Fibroblast of skin of abdomen (primary cell): ENCODE data around the gene HYDIN.

Experiments
- DNase-seq: peaks from one replicate; pipeline ENCODE4 v3.0.0-alpha.2; 2013

Gene HYDIN

DNA sequence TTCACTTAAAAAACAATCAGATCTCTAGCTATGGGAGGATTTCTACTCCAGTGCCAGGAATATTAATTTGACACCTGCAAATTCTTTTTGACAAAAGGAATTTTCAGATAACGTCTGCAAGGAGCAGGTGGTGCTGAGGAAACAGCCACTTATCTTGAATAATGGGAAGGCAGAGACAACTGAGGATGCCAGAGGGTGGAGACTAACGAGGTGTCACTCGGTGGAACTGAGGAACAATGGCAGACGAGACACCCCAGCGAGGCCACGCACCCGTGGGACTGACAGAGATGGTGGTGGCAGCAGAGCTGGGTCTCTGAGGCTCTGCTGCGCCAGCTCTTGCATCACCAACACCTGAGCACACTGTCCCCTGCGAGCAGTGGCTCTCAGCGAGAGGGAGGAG is 471.7 kb downstream of the HYDIN start:
- no peak for DNase-seq
